Ramos (cell line): ENCODE results near the gene CEP63.

Experiments
- in situ Hi-C: fragments of 300-500 bp; cut with MboI; formaldehyde crosslinking; loops from one replicate; pipeline ENCODE4 v1.14.3; 2022; ENCODE audit warnings: low sequenced_read_pairs; ENCODE audit not compliant: unreplicated experiment

Gene CEP63

DNA sequence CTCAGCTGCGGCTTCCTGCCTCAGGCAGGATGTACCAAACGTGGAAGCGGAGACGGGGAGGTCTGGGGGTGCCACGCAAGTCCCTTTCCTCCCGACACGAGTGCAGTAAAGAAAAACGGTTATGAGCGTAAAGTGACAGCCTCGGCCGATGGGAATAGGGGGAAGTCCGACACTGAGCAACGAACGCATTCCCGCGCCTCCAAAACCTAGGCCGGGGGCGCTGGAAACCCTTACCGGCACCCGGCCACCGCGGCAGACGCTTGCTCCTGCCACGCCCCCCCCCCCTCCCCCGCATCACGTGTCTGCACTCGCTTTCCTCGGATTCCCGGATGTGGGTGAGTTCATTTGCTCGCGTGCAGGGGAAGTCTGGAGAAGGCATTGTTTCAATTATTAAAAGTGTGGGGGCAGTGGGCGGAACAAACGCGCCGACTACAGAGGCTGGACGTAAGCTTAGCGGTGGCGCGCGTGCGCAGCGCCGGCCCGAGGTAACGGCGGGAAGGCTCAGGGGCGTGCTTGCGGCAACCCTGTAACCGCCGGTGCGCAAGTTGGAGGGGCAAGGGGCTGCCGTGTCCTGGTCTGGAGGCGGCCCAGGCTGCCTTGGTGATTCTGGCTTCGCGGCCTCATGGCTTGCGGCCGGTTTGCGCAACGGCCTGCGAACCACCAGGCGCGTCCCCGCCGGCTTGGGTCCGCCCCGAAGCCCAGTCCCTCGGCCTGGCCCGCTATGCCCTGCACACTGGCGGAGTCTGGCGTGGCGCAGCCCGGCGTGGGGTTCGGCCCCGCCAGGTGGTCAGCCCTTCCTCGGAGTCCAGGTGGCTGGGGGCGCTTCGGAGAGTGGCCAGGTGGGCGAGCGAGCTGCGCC lies at the start of gene CEP63, which contains the start of gene ANAPC13:
TSS of gene CEP63 (plus strand) at position 340 of the 859 bp plus-strand sequence. CDS start 9,264 bp downstream, outside the sequence.
TSS of gene ANAPC13 (minus strand) at position 268 of the 859 bp plus-strand sequence. CDS start 3,081 bp downstream, outside the sequence.
- in situ Hi-C loops, result no loop called here

DNA sequence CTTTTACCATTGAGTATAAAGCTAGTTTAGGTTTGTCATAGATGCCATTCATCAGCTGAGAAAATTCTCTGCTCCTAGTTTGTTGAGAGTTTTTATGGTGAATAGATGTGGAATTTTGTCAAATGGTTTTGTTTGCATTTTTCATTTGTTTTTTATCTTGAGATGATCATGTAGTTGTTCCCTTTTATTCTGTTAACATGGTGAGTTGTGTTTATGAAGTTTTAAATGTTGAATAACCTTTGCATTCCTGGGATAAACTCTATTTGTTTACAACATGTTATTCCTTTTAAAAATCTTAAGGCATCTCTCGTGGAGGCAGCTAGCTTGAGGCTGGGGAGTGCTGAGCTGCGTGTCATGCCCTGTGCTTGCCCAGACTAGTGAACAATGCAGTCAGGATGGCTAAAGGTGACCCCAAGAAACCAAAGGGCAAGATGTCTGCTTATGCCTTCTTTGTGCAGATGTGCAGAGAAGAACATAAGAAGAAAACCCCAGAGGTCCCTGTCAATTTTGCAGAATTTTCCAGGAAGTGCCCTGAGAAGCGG lies 48.6 kb upstream of the CEP63 start:
- in situ Hi-C loops, result no loop called here

DNA sequence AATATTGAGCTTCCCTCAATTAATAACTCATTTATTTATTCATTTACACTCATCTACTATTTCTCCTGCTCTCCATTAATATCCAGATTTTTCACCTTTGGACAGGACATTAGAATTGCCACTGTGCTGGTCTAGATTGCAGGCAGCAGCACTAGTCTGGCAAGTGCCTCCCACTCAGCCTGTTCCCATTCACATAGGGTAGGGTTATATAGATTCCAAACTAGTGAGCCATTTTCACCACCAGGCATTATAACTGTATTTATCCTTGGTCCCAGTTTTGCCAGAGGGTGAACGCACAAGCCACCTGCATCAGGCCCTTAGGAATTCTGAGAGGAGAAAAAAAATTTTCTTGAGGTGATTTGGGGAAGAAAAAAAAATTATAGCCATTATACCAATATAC lies 44.5 kb upstream of the CEP63 start:
- in situ Hi-C loops, result no loop called here

DNA sequence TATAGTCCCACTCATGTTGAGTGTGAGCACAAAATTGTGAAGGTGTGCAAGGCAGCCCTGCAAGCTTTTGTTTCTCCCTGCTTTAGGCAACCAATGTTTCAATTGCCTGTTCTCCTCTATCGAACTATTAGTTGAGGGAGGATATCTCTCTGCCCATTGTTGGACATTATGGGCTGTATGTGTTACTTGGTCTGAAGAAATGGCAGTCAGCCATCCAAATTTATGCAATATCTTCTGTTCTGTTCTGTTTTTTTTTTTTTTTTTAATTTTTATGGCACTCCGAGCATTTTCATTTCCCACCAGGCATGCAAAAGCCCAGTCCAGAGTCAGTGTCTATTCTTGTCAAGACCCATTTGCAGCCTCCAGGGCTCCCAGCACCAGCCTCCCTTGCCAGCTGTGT lies 44.0 kb upstream of the CEP63 start:
- in situ Hi-C loops, result no loop called here

DNA sequence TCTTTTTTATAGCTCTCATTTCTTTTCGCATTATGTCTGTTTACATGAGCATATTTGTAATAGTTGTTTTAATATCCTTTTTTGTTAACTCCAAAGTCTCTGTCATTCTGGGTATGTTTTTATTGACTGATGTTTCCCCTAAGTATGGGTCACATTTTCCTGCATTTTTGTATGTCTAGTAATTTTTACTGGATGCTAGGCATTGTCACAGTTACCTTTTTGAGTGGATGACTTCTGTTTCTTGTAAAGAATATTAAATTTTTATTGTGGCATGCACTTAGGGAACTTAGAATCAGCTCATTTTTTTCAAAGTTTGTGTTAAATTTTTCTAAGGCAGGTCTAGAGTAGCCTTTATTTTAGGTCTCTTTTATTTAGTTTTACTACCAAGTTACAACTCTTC lies 40.8 kb upstream of the CEP63 start:
- in situ Hi-C loops, result no loop called here

DNA sequence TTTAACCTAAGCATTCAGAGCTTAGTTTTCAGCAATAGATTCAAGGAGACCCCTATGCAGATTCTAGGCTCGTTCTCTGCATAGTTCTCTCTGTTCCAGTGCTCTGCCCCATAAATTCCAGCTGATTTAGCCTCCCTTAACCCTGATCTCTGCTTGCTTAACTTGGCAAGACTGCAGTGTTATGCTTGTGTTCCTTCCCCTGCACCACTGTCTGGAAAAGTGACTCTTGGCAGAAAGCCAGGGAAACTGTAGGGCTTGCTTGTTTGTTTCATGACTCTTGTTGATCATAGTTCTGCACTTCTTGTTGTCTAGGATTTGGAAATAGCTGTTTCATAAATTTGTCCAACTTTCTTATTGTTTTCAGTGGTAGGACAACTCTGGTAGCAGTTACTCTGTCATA lies 40.2 kb upstream of the CEP63 start:
- in situ Hi-C loops, result no loop called here

DNA sequence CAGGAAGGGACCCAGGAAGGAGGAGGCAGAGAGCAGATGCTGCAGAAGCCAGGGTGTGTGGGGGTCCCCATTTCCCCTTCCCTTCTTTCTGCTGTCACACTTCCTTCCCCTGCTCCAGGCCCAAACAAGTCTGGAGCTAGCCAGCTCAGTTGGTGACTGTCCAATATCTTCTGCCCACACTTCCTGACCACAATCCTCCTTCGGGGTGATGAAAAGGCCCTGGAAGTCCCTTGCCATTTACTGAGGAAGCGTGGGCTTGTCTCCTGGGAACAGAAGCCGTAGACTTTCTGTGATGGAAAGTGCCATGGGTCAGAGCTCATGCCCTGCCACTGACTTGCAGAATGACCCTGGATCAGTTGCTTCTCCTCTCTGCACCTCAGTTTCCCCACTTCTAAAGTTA lies 39.1 kb upstream of the CEP63 start:
- in situ Hi-C loops, result no loop called here

DNA sequence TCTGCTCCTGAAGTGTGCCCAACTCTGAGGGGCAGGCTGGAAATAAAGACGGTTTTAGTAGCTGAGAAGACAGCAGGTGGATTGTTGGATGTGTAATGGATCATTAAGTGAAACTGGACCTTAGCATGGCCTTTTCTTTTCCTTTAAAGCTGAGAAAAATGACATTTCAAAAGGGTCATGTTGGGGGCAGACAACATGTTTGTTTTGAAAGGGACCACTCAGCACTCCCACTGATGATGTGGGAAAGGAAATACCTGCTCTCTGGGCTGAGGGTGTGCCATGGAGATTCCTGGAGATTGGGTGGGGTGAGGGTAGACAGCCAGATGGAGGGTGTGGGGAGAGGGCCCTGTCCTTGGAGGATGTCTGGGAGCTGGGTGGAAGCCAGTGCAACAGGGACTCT lies 38.5 kb upstream of the CEP63 start:
- in situ Hi-C loops, result no loop called here

DNA sequence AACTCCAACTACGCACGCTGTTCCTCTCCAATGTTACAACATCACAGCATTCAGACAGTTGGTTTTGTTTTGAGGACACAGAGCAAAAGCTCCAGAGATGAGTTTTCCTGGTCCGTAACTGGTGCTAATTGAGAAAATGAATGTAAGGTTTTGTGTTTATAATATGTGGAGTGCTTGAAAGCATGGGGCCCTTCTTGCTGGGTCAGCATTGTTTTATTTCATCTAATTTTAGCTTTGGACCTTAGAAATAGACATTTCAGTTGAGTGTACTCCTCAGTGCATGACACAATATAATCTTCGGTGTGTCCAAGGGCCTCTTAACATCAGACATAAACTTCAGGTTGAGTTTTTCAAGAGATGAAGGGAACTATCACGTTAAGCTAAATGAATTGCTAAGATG lies 37.2 kb upstream of the CEP63 start:
- in situ Hi-C loops, result no loop called here

DNA sequence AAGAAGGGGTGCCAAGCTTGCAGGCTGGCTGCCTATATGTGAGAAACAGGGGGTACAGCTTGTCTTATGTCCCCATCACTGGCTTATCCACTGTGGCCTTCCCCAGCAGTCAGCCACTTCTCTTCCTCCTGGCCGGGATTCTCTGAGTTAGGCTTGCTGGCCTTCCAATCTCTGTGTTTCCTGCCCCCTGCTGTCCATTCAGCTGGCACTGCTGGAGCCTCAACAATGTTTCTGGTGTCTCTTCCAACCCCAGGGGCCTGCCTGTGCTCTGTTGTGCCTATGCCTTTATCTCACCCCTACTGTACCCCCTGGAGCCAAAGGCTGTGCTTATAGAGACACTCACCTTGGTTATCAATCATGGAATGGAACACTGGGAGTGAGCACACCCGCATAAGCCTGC lies 36.6 kb upstream of the CEP63 start:
- in situ Hi-C loops, result no loop called here

DNA sequence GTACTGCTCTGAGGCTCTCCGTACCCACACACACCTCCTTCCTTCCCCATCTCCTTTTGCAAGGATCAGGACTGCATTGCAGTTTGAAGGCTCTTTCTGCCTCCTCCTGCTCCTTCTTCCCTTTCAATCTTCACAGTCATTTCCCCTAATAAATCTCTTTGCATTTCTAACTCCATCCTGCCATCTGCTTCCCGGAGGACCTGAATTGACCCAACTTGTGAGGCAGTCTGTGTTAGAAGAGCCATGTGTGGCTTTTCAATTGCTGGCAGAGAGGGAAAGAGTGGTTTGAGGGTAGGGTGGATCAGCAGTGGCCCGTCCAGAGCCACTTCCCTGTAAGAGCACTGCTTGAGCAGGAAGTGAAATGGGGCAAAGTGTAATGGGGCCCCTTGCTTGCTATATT lies 35.9 kb upstream of the CEP63 start:
- in situ Hi-C loops, result no loop called here

DNA sequence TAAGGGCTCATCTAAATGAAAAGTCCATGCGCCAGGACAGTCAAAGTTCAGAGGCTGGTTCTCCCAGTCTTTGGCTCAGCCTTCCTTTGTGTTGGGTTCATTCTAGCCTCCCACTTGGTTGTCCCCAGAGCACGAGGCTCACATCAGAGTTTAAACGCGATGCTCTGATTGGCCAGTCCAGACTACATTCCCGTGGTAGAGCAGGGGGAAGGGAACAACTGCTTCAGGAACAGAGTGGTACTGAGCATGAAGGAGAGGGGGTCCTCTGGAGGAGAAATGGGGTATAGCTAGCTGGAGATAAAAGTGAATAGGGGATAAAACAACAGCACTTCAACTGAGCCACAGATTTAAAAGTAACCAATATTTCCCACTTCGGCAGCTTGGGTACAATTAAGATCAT lies 32.2 kb upstream of the CEP63 start:
- in situ Hi-C loops, result no loop called here

DNA sequence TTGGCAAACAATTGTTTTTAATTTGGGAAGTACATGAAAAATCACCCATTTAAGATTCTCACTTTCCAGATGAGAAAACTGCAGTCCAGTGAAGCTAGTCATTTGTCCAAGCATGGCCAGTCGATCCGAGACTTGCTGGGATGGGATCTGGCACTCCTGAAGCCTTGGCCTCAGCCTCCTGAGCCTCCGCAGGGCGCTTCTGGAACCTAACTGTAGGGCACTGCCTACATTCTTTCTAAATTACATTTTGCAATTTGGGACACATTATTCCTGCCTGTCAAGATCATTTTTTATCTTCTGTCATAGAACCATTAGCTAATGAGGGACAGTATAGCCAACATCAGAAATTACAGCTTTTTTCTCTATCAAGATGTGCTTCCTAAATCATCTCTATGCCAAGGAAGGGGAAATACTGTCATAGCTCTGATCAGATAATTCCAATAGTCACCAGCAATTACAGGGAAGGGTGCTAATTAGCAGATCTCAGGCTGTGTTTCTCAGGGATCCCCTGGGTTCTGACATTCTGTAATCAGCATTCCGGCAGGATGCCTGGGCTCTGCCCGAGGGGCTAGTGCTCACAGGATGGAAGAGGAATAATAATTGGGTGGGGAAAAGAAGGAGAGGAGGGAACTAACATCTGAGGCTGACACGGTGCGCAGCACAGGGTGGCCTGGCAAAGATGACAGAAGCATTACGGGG lies 28.3 kb upstream of the CEP63 start:
- in situ Hi-C loops, result no loop called here

DNA sequence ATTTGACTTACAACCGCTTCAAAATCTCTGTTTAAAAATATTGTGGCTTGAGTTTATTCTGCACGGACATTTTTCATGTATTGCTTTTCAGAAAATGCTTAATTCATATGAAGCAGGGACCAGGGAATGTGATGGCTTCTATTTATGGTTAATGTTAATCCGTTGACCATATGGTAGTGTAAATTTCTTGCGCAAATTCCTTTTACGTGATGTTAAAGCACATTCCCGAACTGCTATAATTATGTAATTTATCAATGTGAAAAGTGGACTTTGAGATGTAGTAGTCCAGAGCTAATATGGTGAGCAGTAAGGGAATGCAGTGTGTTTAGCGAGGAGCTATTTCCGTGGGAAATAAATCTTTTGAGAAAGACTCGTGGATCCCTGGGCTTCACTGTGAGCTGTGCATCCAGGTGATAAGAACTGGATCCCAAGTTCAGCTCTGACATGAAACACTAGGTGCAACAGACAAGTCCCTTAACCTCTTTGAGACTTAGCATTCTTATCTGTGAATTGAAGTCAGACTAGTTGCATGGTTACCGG lies 27.4 kb upstream of the CEP63 start:
- in situ Hi-C loops, result no loop called here

DNA sequence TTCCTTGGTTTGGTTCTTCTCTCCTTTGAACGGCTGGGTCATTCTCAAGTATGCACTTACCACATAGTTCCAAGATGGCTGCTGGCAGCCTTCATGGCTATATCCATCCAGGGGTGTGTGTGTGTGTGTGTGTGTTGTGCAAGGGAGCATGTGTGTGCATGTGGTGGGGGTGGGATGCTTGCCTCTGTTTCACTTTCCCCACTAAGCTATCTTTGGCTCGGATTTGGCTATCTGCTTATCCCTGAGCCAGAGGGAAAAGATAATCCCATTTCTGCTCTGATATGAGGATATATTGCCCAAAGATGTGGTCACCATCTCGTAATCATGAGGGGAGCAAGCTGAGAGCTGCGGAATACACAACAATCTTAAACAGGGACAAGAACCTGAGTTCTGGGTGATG lies 26.3 kb upstream of the CEP63 start:
- in situ Hi-C loops, result no loop called here

DNA sequence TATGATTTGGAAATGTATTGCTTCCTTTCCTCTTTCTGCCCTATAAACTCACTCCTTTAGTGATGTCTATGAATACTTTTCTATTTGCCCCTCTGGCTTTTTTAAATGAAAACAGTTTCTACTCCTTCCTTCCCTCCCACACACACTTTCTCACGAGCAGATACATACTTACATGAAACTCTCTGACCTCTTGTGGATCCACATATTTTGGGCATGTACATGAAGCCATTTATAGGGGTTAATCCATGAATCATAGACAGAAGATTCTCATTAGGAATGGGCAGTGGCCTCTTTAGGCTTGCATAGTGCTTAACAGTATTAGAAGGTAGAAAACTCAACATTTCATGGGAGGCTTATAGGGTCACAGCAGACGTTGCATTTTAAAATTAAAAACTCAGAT lies 24.9 kb upstream of the CEP63 start:
- in situ Hi-C loops, result no loop called here

DNA sequence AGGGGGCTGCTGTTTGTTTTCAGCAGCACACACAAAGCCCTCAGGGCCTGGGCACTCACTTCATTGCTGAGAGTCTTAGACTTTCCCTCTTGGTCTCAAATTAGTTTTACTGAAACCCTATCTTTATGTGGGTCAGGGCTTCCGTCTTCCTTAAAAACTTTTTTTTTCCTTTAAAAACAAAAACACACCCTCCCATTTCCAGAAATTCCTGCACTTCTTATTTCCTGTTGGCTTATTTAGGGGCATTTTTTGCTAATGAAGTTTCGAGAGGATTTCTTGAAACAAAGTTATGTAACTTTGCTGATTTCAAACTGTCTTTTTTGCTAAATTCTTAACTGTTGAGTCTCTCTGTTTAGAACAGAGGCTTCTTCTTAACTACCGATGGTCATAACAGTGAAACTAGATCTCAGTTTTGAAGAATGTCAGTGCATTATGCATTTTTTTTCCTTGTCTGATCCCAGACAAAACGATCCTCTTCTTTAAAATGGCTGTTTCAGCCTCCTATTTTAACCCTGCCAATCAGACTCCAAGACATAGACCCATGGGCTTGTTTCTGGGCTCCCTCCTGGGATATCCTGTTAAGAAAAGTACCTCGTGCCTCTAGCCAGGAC lies 23.4 kb upstream of the CEP63 start:
- in situ Hi-C loops, result no loop called here

DNA sequence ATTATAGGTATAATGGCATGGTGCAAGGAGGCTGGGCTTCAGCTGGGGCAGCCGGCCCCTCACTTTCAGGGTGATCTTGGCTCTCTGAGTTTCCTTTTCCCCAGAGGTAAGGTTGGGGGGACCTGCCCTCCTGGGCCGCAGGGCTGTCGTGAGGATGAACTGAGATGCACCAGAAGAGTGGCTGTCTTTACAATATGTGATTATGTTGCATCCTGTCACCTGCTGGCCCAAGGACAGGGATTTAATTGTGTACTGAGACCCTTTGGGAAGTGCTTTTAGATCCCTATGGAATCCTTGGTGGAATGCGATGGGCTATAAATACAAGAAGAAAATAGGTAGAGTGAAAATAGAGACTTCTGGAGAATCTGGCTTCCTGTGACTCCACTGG lies 22.2 kb upstream of the CEP63 start:
- in situ Hi-C loops, result no loop called here

DNA sequence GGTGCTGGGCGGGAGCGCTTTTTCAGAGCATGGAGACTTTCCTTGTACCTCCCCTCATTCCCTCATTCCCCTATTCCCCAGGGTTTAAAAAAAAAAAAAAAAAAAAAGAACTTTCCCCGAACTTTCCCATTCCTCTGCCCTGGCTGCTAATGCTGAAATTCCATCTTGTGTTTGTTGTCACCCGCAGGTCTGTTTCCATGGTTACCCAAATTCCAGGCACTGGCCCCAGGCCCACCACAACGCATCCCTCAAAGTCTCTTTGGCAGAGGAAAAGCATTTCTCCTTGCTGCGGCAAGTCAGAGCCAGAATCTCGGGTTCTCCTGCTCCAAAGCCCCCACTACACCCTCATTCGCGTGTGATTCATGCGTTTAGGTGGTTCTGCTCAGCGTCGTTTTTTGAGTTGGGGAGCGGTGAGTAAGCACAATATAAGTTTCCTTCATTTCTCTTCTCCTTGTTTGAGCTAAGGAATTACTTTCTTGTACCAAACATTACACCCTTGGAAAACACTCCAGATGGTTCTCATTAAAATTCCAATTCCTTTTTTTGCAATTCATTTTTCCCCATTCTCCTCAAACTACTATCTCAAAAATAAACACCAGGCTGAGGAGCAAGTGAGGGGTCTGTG lies 21.7 kb upstream of the CEP63 start:
- in situ Hi-C loops, result no loop called here

DNA sequence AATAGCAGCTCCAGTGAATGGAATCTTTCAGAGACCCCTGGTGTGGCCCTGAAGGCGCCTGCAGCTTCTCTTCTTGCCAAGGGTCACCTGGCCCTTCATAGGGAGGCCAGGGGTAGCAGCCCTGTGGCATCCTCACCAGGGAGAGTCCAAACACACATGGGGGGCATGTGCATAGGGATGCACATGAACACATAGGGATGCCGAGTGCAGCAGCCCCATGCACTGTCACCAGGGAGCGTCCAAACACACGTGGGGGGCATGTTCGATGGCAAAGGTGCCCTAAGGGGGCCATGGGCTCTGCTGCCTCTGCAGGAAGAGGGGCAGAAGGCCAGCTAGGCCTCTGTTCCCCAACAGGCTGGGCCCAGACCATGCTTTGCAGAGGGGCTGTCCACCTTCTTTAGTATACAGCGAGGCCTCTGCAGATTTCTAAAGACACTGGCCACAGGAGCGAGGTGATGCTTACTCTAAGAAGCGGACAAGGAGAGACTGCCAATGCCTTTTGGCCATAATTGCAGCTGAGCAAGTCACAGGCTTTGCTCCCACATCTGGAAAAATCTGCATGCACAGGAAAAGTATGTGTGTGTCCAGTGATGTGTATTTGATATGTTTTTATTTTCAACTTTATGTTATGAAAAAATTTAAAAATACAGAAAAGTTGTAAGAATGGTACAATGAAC lies 21.0 kb upstream of the CEP63 start:
- in situ Hi-C loops, result no loop called here
